ENCODE data around the gene CAMK4.

CAMK4 gene

DNA sequence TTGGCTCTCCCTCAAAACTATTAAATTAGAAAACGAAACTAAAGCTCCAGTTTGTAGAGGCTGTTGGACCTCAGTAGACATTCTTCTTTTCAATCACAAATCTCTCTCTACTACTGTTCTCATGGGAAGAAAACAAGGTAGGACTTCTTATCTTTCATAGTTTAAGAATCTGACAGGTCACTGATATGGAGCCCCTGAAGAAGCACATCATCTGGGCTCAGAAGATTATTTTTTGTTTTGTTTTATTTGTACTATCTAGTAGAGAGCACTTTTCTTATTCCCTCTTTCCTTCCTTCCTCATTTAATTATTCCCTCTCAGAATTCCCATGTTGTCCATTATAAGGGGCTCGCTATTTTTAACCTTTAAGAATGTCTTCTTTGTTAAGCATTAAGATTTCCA, 261.9 kb downstream of the CAMK4 start:
- no peak for DNase-seq (ENCODE audit: low read depth)

DNA sequence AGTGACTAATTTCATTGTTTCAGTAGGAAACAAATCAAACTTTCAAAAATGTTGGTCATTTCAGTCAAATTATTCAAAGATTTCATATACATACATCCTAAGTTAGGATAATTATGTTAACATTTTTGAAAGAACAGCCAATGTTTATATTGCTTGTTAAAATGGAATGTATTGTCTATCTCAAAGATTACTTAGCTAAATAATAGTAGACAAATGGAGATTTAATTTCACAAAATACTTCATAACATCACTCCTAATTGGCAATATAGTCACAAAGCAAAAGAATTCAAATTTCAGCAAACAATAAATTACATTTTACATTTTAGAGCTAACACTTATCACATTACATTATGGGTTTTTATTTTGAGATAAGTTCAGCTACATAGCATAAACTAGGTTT, 262.7 kb downstream of the CAMK4 start:
- DNase-seq (ENCODE audit: low read depth): no peak

DNA sequence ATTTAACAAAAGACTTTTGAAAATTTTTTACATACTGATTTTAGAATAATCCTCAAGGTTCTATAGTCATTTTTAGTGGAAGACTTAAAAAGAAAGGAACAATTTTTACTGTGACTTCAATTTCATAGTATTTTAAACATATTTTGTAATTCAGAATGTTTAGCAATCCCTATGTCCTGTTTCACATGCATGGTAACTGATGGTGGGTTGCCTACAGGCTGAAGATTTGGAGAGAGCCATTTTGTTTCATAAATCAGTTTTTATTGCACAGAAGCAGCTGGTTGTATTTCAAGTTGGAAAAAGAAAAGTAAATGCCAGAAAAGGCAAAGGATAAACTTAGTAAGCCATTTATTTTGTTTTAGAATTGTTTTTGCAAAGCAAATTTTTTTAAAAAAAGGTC, 264.2 kb downstream of the CAMK4 start:
- DNase-seq (ENCODE audit: low read depth): no peak

DNA sequence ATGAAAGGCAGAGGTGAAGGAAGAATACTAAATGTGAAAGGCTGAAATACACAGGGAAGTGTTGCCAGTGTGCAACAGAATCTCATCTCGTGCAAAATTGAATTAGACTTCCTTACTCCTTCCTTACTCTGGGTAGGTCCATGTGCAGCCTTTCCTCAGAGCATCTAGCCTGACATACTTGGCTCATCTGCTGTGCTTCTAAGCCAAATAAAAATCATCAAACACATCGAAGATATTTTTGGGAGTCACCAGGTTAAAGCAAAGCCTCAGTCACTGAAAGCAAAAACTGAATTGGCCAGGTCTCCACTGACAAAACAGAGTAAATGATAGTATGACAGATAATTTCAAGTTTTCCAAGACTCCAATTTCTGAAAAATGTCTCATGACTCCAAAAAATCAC, 268.8 kb downstream of the CAMK4 start:
- no peak for DNase-seq (ENCODE audit: low read depth)

DNA sequence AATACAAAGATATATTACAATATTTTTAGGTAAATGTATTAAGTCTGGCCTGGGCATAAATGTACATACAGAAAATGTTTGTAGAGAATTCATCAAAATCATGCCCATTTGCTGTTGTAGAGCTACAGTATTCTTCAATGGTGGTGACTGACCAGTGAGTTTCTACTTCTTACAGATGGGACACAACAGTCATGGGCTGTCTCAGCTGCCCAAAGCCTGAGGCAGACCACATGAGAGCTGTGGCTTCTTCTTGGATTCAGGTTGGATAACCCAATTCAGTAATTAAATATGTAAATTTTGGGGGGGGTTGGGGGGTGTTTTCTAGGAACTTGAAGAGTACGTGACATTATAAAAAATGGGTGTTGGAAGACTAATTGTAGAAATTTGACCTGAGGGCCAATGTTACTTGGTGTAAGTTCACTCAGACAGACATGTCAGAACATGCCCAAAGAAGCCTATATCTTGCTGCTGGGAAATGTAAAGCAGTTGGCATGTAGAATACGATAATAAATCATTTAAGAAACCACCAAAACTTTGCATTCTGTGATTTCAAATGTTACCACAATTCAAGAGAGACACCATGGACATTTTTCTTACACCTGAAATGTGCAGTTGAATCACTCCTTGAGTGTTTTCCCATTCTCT, 270.3 kb downstream of the CAMK4 start:
- no peak for DNase-seq (ENCODE audit: low read depth)

DNA sequence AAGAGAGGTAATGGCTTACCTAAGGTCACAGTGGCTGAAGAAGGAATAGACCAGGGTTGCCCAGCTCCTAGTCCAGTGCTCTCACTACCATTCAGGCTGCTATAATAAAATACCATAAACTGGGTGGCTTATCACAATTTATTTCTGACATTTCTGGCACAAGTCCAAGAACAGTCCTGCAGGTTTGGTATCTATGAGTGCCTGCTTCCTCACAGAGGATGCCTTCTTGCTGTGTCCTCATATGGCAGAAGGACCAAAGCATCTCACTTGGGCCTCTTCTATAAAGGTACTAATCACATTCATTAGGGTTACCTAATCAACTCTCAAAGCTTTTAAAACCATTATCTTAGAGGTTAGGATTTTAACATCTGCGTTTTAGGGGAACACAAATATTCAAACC, 271.0 kb downstream of the CAMK4 start:
- no peak for DNase-seq (ENCODE audit: low read depth)

DNA sequence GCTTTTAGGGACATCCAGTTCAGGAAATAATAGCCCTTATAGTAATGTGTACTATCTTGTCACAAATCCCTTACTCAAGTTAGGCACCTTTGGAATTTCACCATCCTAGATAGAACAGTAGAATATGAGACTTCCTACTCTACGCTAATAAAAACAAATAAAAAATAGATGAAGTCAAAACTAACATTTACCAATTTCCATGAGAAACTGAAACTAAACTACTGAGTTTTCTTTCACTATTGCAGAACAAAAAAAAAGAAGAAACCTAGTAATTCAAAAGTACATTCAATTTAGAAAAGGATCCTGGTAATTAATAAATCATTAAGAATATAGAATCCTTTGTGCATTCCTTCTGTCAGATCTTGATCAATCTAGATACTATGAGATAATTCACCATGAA, 274.2 kb downstream of the CAMK4 start:
- DNase-seq (ENCODE audit: low read depth): no peak

DNA sequence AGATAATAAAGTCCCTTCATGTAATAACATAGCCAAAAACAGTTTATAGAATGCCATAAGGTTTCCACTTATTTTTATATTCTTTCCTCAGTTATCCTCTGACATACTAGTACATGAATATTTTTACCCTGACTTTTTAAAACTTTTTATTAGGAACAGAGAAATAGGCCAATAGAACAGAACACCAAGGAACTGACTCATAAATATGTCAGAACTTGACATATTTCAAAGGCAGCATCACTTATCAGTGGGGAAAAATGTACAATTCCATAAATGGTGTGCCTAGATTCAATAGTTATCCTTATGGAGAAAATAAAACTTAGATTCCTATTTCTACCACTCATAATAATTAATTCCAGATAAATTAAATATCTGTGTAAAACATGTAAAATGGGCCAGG, 278.8 kb downstream of the CAMK4 start:
- no peak for DNase-seq (ENCODE audit: low read depth)

DNA sequence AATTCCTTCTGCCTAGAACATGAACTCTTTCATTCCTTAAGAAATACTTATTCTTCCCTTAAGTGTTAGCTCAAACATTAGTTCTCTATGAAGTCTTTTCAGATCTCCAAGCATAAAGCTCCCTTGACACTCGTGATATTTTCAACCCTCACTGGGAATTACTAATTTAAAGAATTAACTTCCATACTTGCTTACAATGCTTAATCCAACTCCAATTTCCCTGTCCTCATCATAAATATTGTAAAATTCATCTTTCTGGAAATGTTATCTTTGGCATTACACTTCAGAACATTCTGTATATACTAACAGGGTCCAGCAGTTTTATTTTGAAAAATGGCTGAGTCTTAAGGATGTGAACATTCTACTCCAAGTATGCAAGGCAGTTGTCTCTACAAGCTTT, 280.9 kb downstream of the CAMK4 start:
- DNase-seq (ENCODE audit: low read depth): no peak

DNA sequence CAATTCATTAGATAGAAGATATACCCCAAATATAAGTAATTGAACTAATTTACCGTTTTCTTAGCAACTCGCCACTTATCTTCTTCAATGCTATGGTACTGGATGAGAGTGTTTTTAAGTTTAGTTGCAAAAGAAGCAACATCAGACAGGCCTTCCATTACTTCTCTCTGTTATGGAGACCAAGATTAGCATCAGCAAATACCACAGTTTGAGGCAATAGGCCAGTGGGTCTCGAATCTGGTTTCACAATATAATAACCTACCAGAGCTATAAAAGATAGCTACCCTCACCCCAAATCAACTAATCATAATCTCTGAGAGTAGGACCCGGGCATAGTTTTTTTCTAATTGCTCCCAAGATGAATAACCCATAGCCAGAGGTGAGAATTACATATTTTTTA, 283.1 kb downstream of the CAMK4 start:
- no peak for DNase-seq (ENCODE audit: low read depth)

DNA sequence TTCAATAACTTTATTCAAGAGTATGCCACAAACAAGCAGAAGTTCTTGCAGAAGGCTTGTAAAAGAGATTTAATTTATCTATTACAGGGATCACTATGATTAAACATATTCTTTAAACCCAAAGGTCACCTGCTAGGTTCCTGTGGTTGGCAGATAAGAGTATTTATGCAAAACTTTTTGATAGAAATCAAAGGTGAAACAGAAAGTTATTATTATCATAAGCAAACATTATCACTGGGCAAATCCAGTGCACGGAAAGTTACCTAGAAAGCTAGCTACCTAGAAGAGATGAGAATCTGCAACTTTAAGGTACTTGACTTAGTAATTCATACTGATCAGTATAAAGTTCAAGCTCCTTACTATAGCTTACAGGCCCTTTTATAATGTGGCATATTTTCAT, 284.9 kb downstream of the CAMK4 start:
- DNase-seq (ENCODE audit: low read depth): no peak

DNA sequence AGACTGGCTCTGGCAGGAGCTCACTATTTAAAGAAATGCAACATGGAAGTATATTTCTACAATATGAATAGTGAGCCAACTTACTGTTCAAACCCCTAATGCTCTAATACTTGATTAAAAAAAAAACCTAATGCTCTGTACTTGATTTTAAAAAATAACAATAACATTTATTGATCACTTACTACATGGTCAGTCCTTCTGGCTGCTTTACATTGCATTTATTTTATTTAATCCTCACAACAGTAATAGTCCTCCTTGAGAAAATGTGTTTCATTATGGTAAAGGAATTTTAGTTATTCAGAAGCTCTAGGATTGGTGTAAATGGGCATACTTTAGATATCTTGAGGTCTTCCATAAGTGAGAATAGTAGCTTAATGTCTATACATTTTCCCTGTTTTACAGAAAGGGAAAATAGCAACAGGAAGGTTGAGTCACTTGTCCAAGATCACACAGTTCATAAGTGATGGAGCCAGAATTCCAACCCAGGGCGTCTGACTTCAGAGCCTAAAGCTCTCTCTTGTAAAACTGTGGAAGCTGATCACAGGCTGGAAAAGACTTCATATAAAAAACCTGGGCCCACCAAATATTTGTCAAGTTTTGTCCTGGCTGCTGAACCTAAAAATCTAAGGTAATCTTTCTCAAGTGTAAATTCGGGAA, 287.1 kb downstream of the CAMK4 start:
- no peak for DNase-seq (ENCODE audit: low read depth)

DNA sequence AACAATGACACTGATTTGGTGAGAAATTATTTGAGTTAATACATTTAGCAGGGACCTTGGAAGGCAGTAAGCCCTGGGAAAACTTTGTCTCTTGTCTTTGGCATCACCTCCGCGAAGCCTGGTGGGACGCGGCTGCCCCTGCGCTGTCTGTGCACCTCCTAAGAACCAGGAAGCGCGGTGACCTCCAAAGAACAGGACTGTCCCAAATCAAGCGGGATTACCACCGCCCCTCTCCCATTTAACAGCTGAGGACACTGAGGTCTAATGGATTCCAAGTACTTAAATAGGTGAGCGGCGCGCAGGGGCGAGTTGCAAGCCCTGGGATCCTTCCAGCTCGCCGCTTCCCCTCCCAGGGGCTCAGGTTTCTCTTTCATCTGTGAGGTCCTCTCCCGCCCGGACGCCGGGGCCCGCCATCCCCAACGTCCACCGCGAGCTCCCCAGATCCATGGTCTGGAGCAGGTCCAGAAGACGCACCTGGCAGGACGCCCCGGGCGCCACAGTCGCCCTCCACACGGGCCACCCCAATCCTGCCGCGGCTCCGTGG, 287.7 kb downstream of the CAMK4 start:
- no peak for DNase-seq (ENCODE audit: low read depth)

DNA sequence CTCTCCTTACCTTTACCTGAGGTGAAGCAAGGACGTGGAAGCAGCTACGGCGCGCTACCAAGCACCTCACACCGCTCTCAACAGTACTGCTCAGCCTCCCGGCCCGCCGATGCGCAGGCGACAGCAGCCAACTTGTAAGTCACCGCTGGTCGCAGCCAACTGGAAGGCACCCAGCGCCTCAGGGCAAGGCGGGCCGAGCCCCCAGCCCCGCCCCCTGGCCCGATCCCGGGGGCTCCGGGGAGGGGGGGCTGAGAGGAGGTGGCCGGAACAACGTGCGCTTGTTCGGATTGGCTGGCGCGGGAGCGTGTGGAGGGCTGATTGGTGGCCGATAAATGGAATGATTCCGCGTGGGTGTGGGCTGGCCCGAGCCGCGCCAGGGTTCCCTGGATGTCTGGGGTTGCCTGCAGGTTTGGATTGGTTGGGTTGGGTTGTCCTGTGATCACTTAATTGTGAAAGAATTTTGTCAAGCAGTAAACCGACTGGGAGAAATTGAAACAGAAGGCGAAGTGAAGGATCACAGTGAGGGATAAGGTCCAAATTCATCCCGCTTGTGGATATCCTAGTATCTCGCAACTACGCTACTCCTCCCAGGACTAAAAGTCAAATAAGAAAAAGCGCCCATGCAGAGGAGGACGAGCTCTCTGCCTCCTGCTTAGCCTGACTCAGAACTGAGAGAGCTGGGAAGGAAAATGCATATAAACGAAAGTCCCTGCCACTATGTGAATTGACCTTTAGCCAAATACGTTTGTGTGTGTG, 288.4 kb downstream of the CAMK4 start, which contains the start of gene STARD4:
STARD4 (minus strand) TSS at position 161 of the 756 bp plus-strand sequence. CDS start 5,102 bp downstream, outside the sequence.
- peak; percentile 86 for DNase-seq (ENCODE audit: low read depth)

DNA sequence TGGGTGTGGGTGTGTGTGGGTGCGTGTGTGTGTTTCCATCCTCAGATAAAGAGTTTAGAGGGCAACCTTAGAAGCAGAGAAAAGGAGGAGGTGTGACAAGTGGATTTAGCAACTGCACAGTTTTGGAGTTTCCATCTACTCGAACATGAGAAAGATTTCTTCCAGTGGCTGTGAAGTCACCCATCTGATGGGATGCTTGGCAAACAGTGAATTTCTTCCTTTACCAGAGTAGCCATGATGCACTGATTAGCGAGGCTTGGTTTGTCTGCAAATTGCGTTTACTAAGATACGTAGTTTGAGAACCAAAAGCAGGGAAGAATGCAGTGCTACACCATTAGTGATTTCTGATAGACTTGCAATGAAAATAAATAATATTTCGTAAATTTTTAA, 288.9 kb downstream of the CAMK4 start:
- no peak for DNase-seq (ENCODE audit: low read depth)

DNA sequence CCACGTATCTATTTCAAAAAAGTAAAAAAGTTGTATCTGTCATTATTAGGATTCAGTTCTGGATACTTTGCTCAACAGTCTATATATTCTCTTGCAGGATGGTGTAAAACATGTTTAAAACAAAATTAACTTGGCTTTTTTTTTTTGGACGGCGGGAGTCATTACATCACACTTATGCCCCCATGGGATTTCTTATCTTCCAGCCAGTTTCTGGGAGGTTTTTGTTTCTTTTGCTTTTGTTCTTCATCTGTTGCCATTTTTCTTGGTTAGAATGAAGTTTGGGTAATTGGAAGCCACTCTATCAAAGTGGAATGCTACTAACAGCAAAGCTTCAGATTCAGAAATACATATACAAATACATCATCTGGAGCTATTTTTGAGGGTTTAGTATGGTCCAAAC, 289.9 kb downstream of the CAMK4 start:
- DNase-seq (ENCODE audit: low read depth): no peak

DNA sequence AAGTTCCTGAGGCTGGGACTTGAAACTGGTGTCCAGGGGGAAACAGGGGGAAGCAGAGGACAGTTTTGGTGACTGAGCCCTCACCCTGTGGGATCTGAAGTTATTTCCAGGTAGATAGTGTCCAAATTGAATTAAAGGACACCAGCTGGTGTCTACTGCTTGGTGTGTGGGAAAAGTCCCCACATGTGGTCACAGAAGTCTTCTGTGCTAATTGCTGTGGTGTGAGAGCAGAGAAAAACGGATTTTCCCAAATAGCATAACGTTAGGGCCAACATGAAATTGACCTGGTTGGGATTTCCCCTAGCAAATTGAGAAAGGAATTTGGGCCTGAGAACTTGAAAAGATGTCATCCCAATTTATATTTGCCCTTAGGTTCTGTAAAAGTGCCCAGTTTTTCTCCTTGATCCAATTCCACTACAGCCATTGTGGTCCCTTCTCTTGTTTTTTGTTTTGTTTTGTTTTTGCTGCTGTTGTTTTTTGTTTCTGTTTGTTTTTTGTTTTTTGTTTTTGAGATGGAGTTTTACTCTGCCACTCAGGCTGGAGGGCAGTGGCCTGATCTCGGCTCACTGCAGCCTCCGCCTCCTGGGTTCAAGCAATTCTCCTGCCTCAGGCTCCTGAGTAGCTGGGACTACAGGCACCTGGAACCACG, 293.8 kb downstream of the CAMK4 start:
- DNase-seq (ENCODE audit: low read depth): no peak

DNA sequence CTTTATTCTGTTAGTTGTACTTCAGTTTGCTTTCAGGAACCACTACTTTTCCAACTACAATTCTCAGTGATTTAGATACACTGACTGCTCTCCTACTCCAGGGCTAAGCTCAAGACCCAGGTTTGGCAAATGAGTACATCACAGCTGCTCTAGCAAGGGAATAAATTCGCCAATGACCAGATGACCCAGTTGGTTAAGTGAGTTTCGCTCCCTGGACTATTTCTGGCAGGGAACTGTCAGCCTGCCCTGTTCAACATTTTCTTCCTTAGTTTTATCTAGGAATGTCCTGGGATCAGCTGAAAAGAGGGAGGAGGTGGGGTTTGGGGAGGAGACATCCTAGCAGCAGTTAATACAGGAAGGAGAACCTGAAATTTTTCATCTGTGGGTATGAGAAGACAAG, 294.6 kb downstream of the CAMK4 start:
- no peak for DNase-seq (ENCODE audit: low read depth)

DNA sequence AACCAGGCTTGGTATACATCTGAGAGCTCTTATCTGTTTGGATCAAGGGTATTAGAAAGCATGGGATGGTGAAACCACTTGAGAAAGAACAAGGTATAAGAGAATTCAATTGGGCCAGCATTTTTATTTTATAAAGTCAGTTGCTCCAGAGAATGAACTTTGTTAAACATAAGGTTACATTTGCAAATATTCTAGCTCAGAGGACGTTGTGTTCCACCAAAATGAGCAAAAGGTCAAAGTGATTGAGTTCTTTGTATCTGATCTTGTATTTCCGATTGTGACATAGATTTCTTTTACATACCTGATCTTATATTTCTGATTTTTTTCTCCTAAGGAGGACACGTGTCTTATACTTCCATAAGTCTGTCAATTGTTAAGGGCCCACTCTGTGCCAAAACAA, 296.7 kb downstream of the CAMK4 start:
- DNase-seq (ENCODE audit: low read depth): no peak

DNA sequence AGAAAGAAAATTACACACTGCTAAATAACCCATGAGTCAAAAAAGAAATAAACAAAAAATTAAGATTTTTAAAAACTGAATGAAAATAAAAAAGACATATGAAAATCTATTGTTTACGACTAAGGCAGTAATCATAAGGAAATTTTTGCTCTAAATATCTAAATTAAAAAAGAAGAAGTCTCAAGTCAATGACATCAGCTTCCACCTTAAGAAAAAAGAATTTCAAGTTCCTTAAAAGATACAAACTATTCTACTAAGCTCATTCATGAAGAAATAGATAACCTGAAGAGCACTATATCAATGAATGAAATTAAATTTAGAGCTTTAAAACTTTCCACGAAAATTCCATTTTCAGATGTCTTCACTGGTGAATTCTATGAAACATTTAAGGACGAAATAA, 303.9 kb downstream of the CAMK4 start:
- DNase-seq (ENCODE audit: low read depth): no peak

DNA sequence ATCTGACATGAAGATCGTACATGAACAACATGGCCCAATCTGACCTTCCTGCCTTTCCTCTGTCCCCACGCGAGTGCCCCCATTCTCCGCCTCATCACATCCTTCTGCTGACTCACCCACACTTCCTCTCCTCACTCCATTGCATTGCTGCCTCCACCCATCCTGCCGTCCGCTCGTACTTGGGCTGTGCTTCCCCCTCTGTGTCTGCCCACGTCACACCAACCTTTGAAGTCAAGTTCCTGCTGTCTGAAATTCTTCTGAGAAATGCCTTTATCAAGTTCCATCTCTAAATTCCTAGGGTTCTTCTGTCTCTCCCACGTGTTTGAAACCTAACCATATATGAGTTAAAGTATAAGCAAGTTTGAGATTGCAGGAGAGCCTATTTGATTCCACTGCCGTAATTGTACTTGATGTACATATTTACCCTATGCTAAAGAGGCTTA, 306.1 kb downstream of the CAMK4 start:
- peak; percentile 65 for DNase-seq (ENCODE audit: low read depth)

DNA sequence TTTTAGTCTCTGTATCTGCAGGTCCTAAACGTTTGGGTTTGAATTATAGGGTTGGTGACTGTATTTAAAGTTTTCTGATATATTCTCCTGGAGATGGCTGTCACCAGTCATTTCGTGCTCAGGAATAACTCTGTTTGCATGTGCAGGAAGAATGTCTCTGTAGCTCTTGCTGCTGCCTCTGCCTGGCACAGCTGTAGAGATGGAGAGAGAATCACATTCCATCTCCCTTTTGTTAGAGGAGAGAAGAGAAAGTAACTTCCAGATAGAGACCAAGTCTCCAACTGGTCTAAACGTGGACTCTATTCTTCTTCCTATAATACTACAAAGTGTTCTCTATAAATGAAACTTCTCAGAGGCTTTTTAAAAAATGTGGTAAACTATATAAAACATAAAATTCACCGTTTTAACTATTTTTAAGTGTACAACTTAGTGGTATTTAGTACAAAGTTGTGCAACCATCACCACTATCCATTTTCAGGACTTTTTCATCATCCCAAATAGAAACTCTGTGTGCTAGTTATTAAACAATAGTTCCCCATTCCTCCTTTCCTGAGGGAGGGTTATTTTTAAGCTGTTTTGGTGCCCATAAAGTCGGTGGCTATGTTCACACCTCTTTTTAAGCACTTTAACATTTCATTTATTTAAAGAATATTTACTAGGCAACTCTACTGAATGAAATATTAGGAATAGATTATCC, 308.9 kb downstream of the CAMK4 start:
- no peak for DNase-seq (ENCODE audit: low read depth)

Data from stimulated activated CD8-positive, alpha-beta memory T cell treated with anti-CD3 and anti-CD28 coated beads, Interleukin-15, amount 100 ng/mL, for 1 hour (primary cell).